Heart left ventricle (tissue), 16 donors: ENCODE data around the gene WFIKKN2. TPM values are rescaled to one million over a fixed set of nuclear protein-coding genes. Genes with fewer than 3 reads are reported as not detected.
"Not testable (repeated sequence)": the region's sequence is repeated elsewhere in the genome, so short reads cannot be mapped to it uniquely, and the experiment has no call there.

ENCODE experiments used
- ATAC-seq, 4 donors: fragments of 200-7000 bp; cut with Tn5 transposase; one replicate each; pipeline ENCODE4 v1.9.1; 2020 to 2022; ENCODE audit warnings: moderate library complexity in 4 of 4, mild to moderate bottlenecking in 3 of 4, moderate number of reproducible peaks in 1 of 4
- DNase-seq, 5 donors: peaks; one replicate each; pipeline ENCODE4 v3.0.0-alpha.2; 2020
- H3K27ac ChIP-seq, 12 donors: fragments of 200-600 bp; sonication (generic) in 4 of 12; one replicate each; pipeline versions ENCODE4 v1.5.0 to v1.8.0; 2016 to 2022; ENCODE audit warnings: mild to moderate bottlenecking in 2 of 12
- H3K27me3 ChIP-seq, 9 donors: fragments of 200-600 bp; sonication (generic) in 2 of 9; one replicate each; pipeline versions ENCODE4 v1.5.1 to v1.8.0; 2016 to 2022; ENCODE audit warnings: mild to moderate bottlenecking in 3 of 9
- H3K36me3 ChIP-seq, 9 donors: fragments of 200-600 bp; sonication (generic) in 2 of 9; one replicate each; pipeline versions ENCODE4 v1.5.0 to v1.8.0; 2018 to 2022; ENCODE audit warnings: mild to moderate bottlenecking in 2 of 9
- H3K4me1 ChIP-seq, 12 donors: fragments of 200-600 bp; sonication (generic) in 4 of 12; one replicate each; pipeline versions ENCODE4 v1.5.0 to v1.8.0; 2016 to 2022; ENCODE audit warnings: mild to moderate bottlenecking in 3 of 12
- H3K4me3 ChIP-seq, 12 donors: fragments of 200-600 bp; sonication (generic) in 4 of 12; one replicate each; pipeline versions ENCODE4 v1.5.0 to v1.8.0; 2017 to 2022; ENCODE audit warnings: mild to moderate bottlenecking in 9 of 12, moderate library complexity in 4 of 12
- H3K9me3 ChIP-seq, 12 donors: fragments of 200-600 bp; sonication (generic) in 4 of 12; one replicate each; pipeline versions ENCODE4 v1.5.0 to v1.8.0; 2016 to 2022; ENCODE audit warnings: mild to moderate bottlenecking in 1 of 12
- POLR2A ChIP-seq, 2 donors: fragments of 450-650 bp; IDR thresholded peaks; one replicate each; pipeline ENCODE4 v1.6.1; 2017; ENCODE audit warnings: antibody characterized with exemption in 2 of 2, mild to moderate bottlenecking in 2 of 2, moderate library complexity in 2 of 2
- WGBS, 4 donors: extraction: QIAGEN DNeasy Blood & Tissue Kit in 2 of 4; methylation state at CpG; one replicate each; pipeline versions ENCODE4 v1.1.5 to v1.1.7; 2013 to 2018; 5-methylcytosine and 5-hydroxymethylcytosine counted together
- intact Hi-C, 10 donors: fragments of 100-400 bp; cut with DNase I; formaldehyde crosslinking; loops; one replicate each; pipeline versions ENCODE4 v1.11.1 to v1.14.2; 2022
- polyA plus RNA-seq, 2 donors: library from polyadenylated mRNA; stranded (reverse); fragments of 200-250 nt; gene quantifications; one replicate each; pipeline ENCODE4 v1.2.3, GENCODE V29; 2013
- total RNA-seq, 9 donors: library from RNA; depleted of rRNA in 2 of 9; stranded (reverse); fragments of >200 nt in 2 of 9; fragmentation: NEBNext Ultra II Directional in 3 of 9; extraction: Animal tissue kit (Norgen Biotek cat#: 25700) in 3 of 9; gene quantifications; one replicate each; pipeline versions ENCODE4 v1.1.0 to v1.2.4, GENCODE V29; 2016 to 2023
- TF ChIP-seq, protein P1 (sequence below), 12 donors: fragments of 200-600 bp; sonication (generic) in 4 of 12; IDR thresholded peaks; one replicate each; pipeline versions ENCODE4 v1.5.0 to v1.8.0; 2018 to 2022; ENCODE audit warnings: antibody characterized with exemption in 12 of 12, mild to moderate bottlenecking in 5 of 12
- donor health status: ischemic (EF 13 %, LVEDD 7.1; RV severe dilation, severe dysfunction).
- donor health status: healthy with polysubstance abuse.
- donor health status: DM: no; HTN: yes; CAD: no.
- donor health status: DM: no; HTN: no; CAD: no.
- donor health status: ischemic (EF 25% LVEDD 6.9; RV normal size, moderate dysfunction).
- donor health status: ischemic (EF 25% LVEDD 5.7; RV mildly dilated, moderate dysfunction).
- donor health status: healthy.
- donor health status: DM: yes; HTN: yes; CAD: no.
- donor health status: ischemic (EF 35%, LVEDD 5.7; RV mildly dilated, moderate dysfunction).
- donor health status: nonischemic (EF 11% LVEDD 7.7; RV severe dilation, severe dysfunction).
- donor health status: DM: yes; HTN: yes; CAD: no.
- donor health status: PGD.
- donor health status: ischemic (EF 29% LVEDD 5.4; RV normal size, mild dysfunction).
- donor health status: nonischemic (EF 23%, LVEDD 6.1; RV moderate dilation, normal function).

Gene WFIKKN2
- total and polyA plus RNA-seq, 11 donors = 0.08 to 0.75 (median 0.24) TPM; not detected in 2

DNA sequence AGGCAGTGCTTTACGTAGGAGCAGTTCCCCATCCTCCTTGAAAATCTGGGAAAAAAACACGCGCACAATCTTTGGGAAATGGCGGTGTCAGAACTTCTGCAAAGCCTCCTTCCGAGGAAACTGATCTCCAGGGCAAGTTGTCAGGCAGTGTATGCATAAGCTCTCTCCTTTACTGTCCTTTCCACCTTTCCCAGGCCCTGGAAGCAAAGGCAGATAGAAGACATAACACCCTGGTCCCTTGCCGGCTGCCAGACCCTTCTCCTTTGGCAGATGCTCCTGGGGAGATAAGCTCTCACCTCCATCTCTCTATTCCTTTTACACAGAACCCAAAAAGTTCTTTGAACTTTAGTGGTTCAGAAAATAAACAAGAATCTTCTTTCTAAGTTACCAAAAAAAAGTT is 18.4 kb downstream of the WFIKKN2 start:
- no peaks in the 10 kb centered on the region for H3K27me3 ChIP-seq
- DNase-seq = no peak
- intact Hi-C loops = loop anchor here in 7 of 10 donors (2.0 to 10.0 kb wide), 6 partner anchors 13 to 301 kb away; partner anchors contain the start of genes NME1 (in 1 of the 7) and TOB1 (in 1 of the 7)
- no peaks in the 10 kb centered on the region for H3K36me3 ChIP-seq
- H3K4me3 ChIP-seq = no peak overlapping the region
- TF ChIP-seq, protein P1, sequence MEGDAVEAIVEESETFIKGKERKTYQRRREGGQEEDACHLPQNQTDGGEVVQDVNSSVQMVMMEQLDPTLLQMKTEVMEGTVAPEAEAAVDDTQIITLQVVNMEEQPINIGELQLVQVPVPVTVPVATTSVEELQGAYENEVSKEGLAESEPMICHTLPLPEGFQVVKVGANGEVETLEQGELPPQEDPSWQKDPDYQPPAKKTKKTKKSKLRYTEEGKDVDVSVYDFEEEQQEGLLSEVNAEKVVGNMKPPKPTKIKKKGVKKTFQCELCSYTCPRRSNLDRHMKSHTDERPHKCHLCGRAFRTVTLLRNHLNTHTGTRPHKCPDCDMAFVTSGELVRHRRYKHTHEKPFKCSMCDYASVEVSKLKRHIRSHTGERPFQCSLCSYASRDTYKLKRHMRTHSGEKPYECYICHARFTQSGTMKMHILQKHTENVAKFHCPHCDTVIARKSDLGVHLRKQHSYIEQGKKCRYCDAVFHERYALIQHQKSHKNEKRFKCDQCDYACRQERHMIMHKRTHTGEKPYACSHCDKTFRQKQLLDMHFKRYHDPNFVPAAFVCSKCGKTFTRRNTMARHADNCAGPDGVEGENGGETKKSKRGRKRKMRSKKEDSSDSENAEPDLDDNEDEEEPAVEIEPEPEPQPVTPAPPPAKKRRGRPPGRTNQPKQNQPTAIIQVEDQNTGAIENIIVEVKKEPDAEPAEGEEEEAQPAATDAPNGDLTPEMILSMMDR (IDR thresholded peaks at IDR 0.05) = no peak
- no peak for TF ChIP-seq POLR2A (IDR thresholded peaks at IDR 0.05)
- ATAC-seq = no peak
- H3K27ac ChIP-seq = peak overlapping the region in 2 of 12 donors; percentile 22 to 79
- peaks cover 0 to 38% (median 15%) of the 10 kb centered on the region in 12 donors for H3K4me1 ChIP-seq
- 82 to 90% (median 87%) methylated on average over 6 of the region's 6 CpGs for WGBS, 4 donors
- no peaks in the 10 kb centered on the region for H3K9me3 ChIP-seq

DNA sequence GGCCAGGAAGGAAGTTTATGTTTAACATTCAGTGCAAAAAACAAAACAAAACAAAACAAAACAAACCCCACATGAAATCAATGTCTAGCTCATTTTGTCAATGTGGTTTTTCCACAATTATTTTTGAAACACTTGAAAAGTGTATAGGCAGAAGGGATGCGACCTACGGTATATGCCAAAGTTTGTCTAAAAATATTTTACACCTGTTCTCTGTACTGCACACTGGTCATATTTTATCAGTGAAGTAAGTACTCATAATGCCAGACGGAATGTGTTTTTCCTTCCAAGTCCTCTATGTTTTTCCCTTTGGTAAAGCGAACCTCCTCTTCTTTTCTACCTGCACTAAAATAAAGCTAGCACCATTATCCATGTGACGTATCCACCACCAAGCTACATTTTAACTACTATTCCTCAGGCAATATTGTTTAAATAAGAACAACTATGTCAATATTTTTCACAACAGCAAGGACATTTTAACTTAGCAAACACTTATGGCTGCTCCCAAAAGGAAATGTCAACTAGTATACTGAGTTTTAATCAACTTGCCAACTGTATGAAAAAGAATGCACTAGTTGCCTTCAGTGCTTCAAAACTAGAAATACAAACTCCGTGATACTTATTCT is 20.4 kb downstream of the WFIKKN2 start:
- Histone ChIP-seq H3K4me1 (peaks cover 0 to 44% (median 15%) of the 10 kb centered on the region in 12 donors), H3K36me3 (peaks cover 0 to 1% (median 0%) of the 10 kb centered on the region in 9 donors), H3K27me3 (no peaks in the 10 kb centered on the region), H3K4me3 (no peak overlapping the region), H3K9me3 (no peaks in the 10 kb centered on the region), H3K27ac (peak overlapping the region in 8 of 12 donors; percentile 2 to 48 (median 17))
- intact Hi-C loops = loop anchor here in 4 of 10 donors (2.0 to 10.0 kb wide), 3 partner anchors 95 to 299 kb away; partner anchors contain the start of gene NME1 (in 1 of the 4)
- no peak for DNase-seq
- 55 to 62% (median 57%) methylated on average over 6 of the region's 6 CpGs for WGBS, 4 donors
- TF ChIP-seq POLR2A (IDR thresholded peaks at IDR 0.05) = no peak
- TF ChIP-seq, protein P1 (IDR thresholded peaks at IDR 0.05) = no peak
- no peak for ATAC-seq

DNA sequence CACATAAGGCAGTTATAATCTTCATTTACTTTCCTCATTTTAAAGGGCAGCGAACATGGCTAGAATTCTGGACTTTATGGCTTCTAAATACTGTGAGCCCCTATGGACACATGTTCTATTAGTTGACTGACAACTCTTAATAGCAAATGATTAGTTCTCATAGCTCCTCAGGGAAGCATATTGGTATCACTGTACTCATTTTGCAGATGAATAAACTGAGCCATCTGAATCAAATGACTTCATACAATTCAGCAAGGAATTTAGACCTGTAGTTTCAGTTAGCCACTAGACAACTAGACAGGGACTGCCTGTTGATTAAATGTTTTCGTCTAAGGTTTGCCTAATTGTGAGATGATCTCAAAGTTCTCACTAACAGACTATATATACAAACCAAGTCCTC is 21.0 kb downstream of the WFIKKN2 start:
- Histone ChIP-seq H3K27ac (peak overlapping the region in 5 of 12 donors; percentile 2 to 48 (median 14)), H3K4me1 (peaks cover 0 to 44% (median 20%) of the 10 kb centered on the region in 12 donors), H3K27me3 (no peaks in the 10 kb centered on the region), H3K36me3 (peaks cover 0 to 7% (median 6%) of the 10 kb centered on the region in 9 donors), H3K9me3 (no peaks in the 10 kb centered on the region), H3K4me3 (no peak overlapping the region)
- DNase-seq (no peak), ATAC-seq (no peak)
- 90 to 99% (median 94%) methylated on average over 2 of the region's 2 CpGs for WGBS, 4 donors
- TF ChIP-seq, protein P1 (IDR thresholded peaks at IDR 0.05) = no peak
- no peak for TF ChIP-seq POLR2A (IDR thresholded peaks at IDR 0.05)
- intact Hi-C loops = loop anchor here in 3 of 10 donors (2.0 to 10.0 kb wide), 3 partner anchors 94 to 298 kb away; partner anchors contain the start of gene NME1 (in 1 of the 3)

DNA sequence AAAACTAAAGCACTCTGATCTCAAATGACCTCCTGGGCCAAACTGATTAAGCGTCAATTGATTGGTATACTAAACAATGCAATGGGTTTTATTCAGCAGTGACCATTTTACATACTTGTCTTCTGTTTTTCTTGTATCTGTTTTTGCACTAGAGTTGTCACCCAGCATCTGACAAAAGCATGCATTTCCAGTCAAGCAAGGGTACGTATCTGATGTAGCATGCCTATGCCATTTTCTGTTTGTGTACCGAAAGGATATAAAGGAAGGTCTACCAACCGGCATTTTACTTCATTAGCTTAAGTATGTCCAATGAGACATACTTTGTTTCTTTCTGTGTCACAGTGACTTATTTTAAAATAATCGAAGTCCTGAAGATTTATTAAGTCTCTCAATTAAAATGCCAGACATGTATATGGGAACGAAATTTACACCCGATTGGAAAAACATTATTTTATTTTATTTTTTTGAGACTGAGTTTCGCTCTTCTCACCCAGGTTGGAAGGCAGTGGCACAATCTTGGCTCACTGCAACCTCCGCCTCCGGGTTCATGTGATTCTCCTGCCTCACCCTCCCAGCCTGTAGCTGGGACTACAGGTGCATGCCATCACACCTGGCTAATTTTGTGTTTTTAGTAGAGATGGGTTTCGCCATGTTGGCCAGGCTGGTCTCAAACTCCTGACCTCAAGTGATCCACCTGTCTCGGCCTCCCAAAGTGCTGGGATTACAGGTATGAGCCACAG is 23.3 kb downstream of the WFIKKN2 start:
- no peak for TF ChIP-seq POLR2A (IDR thresholded peaks at IDR 0.05)
- TF ChIP-seq, protein P1 (IDR thresholded peaks at IDR 0.05) = no peak
- peaks cover 2 to 44% (median 28%) of the 10 kb centered on the region in 12 donors for H3K4me1 ChIP-seq
- 93 to 97% (median 95%) methylated on average over 12 of the region's 12 CpGs for WGBS, 4 donors
- ATAC-seq = no peak
- H3K4me3 ChIP-seq = no peak overlapping the region
- no peak for DNase-seq
- H3K27ac ChIP-seq = peak overlapping the region in 1 of 12 donors; percentile 9
- peaks cover 0 to 30% (median 28%) of the 10 kb centered on the region in 9 donors for H3K36me3 ChIP-seq
- no peaks in the 10 kb centered on the region for H3K27me3 ChIP-seq
- intact Hi-C loops = loop anchor here in 2 of 10 donors (10.0 kb wide), 2 partner anchors 286 to 296 kb away; partner anchors contain the start of gene NME1 (in 1 of the 2)
- no peaks in the 10 kb centered on the region for H3K9me3 ChIP-seq

DNA sequence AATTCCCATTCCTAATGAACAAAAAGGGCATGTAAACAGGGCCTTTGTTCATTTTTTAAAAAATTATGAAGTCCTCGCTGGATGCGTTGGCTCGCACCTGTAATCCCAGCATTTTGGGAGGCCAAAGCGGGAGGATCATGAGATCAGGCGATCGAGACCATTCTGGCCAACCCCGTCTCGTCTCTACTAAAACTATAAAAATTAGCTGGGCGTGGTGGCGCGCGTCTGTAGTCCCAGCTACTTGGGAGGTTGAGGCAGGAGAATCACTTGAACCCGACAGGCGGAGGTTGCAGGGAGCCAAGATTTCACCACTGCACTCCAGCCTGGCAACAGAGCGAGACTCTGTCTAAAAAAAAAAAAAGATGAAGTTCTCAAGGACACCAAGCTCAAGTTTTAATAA is 24.3 kb downstream of the WFIKKN2 start:
- 95 to 98% (median 97%) methylated on average over 15 of the region's 15 CpGs for WGBS, 4 donors
- Histone ChIP-seq H3K4me1 (peaks cover 2 to 43% (median 34%) of the 10 kb centered on the region in 12 donors), H3K36me3 (peaks cover 0 to 32% (median 30%) of the 10 kb centered on the region in 9 donors), H3K27ac (peak overlapping the region in 1 of 12 donors; percentile 9)
- intact Hi-C loops = loop anchor here in 5 of 10 donors (10.0 kb wide), 4 partner anchors 255 to 305 kb away; partner anchors contain the start of genes NME2 (in 2 of the 5) and NME1 (in 1 of the 5)
- not testable (repeated sequence) for H3K9me3 ChIP-seq, ATAC-seq, H3K4me3 ChIP-seq, H3K27me3 ChIP-seq, DNase-seq
